GM15510 (cell line): Measurements from ENCODE around the gene GOLGA1.

Source experiments
- POLR2A ChIP-seq: IDR thresholded peaks from 3 replicates; pipeline ENCODE4 v1.6.1; 2011; ENCODE audit warnings: borderline replicate concordance; ENCODE audit not compliant: insufficient read length; ENCODE audit errors: extremely low read depth

Gene GOLGA1

DNA sequence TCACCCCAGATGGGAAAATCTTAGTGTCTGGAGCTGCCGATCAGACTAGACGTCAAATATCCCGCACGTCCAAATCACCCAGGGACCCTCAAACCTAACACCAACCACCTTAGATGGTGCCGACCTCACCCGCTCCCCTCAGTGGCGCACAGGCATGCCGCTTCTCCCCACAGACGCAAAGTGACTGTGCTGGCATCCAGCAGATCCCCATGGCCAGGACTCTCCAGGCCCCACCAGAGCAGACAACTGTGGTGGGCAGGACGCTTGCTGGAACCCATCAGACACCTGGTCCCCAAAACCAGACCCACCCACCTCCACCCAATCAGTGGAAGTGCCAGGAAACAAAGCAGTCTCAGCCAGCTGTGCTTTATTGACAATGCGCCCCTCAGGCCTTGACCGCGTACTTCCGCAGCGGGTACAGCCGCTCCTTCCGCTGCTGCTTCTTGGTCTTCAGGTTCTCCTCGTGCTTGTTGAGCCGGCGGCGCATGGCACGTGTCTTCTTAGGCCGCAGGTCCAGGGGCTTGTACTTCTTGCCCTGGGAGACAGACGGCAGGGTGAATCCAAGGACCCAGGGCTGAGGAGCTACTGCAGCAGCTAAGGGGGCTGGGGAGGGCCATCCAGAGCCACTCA is 83.2 kb downstream of the GOLGA1 start:
- TF ChIP-seq POLR2A: peak; percentile 20

DNA sequence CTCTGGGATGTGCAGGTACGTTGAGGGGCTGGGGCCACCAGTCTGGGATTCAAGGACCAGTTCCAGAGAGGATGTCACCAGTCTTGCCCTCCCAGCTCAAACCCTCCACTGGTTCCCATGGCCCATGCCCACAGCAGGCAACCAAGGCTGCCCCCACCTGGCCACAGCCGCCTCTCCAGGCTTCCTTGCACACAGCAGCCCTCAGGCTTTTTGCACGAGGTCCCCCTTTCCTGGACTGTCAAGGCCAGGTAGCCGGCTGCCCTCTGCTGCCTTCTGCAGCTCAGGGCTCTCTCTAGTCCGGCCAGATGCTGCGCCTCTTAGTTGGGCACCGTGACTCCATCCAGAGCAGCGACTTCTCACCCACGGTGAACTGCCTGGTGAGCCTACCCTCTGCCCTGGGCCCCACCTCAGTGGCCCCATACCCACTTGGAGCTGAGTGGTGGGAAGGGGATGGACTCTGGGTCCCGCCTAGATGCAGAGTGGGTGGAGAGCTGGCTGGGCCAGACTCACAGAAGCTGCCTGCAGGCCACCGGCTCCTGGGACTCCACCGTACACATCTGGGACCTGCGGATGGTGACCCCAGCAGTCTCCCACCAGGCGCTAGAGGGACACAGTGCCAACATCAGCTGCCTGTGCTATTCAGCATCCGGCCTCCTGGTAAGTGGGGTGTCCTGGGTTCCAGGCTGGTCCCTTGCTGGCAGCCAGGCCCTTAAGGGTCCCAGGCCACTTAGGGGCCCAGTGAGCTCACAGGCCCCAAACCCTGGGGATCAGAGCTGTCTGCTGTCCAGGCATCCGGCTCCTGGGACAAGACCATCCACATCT is 84.7 kb downstream of the GOLGA1 start:
- TF ChIP-seq POLR2A: peak; percentile 21

DNA sequence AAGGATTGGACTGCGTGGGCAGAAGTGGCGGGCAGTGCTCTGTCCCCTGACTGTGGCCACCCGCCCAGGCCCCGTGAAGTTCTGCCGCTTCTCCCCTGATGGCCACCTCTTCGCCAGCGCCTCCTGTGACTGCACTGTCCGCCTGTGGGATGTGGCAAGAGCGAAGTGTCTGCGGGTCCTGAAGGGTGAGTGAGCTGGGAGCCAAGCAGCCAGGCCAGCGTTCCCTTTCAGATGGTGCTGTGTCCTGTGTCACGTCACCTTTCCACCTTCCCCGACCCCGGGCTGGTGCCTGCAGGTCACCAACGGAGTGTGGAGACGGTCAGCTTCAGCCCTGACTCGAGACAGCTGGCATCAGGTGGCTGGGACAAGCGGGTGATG is 85.3 kb downstream of the GOLGA1 start:
- TF ChIP-seq POLR2A: no peak

DNA sequence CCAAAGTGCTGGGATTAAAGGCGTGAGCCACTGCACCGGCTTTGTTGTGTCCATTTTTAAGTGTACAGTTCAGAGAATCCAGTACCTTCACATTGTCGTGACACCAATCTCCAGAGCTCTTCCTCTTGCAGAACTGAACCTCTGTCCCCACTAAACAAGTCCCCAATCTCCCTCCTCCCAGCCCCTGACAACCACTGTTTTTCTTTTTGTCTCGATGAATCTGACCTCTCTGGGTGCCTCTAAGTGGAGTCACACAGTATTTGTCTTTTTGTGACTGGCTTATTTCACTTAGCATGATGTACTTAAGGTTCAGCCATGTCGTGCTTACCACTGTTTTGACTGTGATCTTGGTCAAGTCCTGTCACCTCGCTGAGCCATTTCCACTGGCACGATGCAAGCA is 86.1 kb downstream of the GOLGA1 start:
- TF ChIP-seq POLR2A: no peak

DNA sequence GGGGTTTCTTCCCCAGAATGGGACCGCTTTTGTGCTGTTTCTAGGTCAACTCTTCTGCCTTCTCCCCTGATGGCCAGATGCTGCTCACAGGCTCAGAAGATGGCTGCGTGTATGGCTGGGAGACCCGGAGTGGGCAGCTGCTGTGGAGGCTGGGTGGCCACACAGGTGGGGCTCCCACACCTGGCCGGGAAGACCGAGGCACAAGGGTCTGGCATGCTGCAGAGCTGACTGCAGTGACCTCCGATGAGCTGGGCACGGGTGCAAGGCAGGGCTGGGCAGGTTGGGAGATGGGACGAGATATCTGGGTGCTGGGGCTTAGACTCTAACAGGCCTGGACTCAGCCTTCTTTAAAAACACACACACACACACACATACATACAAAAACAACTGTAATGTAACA is 86.7 kb downstream of the GOLGA1 start:
- no peak for TF ChIP-seq POLR2A

DNA sequence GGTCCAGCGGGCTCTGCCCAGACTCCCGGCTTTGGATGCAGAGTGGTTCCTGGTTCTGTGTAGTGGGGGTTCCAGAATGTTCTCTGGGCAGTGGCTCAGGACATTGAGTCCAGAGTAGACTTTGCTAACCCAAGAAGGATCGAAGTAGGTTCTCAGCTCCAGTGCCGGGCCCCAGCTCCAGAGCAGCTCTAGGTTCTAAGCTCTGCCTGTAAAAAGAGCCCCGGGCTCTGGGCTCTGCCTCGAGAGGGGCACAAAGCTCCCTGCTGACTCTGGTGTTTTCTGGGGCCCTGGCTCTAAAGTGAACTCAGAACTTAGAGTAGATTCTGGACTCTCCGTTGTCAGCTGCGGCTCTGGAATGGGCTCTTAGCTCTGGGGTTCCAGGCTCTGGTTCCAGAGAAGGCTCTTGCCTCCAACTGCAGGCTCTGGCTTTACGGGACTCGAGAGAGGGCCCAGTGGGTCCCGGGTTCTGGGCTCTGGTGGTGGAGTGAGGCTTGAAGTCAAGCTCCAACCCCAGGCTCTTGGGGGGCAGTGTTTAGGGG is 87.2 kb downstream of the GOLGA1 start:
- TF ChIP-seq POLR2A: no peak

DNA sequence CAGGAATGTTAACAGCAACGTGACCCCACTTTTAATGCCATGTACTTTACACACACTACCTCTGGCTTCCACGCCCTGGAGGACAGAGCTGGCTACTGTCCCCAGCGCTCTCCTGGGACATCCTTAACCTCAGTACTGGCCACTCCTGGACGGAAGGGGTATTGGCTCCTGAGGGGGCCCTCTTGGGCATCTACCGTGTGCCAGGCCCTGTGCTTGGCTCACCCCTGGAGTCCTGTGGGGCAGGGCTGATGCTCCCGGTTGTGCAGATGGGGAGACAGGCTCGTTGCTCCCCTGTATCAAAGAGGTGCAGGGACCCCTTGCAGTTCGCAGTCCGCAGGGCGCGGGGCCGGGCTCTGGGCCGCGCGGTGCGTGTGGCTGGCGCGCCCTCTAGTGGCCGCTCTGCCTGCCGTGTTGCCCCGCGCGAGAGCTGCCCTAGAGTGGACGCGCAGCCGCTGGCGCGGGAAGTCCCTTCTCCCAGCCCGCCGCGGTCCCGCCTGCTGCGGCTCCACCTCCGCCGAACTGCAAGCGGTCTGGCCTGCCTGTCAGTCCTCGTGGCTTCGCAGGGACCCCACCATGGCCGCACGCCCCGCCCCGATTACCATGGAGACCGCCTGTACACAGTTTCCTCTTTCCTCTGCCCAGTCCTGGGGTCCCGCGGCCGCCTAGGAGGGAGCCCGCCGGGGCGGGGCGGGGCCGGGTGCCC is 87.9 kb downstream of the GOLGA1 start, which contains the start of gene WDR38:
WDR38 (plus strand) TSS at position 632 of the 703 bp plus-strand sequence. CDS start 72 bp downstream, outside the sequence.
- TF ChIP-seq POLR2A: no peak

DNA sequence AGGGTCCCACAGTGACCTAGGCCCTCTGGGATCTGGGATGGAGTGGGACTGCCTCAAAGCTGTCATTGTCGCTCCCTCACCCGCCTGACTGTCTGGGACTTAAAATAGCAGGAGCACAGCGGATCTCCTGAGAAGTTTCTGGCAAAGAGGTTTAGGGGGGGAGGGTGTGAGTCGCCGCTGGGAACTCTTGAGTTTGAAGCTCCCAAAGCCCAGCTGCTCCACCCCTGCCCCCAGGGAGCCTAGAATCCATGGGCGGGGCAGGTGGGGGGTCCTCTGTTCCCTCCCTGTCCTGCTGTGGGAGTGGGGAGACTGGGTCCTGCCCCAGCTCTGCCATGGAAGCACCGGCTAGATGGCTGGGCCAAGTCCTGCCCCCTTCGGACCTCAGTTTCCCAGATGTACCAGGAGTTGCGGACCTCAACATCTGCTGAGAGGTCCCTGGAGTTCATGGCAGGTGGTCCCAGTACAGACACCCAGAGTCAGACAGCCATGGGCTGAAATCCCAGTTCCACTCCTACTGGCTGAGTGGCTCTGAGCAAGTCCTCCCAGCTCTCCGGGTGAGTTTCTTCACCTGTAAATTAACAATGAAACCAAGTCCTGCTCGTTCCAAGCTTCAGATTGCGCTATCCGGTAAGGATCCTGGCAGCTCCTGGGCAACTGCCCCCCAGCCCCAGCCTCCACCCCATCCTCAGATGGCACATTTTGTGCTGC is 88.6 kb downstream of the GOLGA1 start:
- TF ChIP-seq POLR2A: no peak

DNA sequence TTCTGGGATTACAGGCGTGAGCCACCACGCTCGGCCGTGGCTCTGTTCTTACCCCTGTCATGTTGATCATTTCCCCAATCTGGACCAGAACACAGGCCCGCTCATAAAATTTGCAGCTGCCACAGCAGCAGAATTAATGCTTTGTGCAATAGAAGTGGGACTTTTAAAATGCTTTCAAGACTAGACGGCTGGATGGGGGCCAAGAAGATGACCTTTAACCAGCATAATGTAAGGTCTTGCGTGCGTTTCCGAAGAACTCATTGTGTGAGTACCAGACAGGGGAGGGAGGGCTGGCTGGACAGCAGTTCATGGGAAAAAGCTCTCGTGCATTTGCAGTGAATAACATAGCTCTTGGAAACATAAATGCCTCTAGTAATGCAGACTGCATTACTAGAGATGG is 91.1 kb downstream of the GOLGA1 start:
- TF ChIP-seq POLR2A: no peak

DNA sequence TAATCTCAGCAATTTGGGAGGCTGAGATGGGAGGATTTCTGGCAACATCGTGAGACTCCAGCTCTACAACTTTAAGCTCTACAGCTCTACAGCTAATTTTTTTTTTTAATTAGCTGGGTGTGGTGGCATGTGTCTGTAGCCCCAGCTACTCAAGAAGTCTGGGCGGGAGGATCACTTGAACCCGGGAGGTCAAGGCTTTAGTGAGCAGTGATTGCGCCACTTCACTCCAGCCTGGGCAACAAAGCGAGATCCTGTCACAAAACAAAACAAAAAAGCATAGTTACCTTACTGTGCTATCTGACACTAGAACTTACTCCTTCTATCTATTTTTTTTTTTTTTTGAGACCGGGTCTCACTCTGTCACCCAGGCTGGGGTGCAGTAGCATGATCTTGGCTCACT is 93.9 kb downstream of the GOLGA1 start:
- no peak for TF ChIP-seq POLR2A

DNA sequence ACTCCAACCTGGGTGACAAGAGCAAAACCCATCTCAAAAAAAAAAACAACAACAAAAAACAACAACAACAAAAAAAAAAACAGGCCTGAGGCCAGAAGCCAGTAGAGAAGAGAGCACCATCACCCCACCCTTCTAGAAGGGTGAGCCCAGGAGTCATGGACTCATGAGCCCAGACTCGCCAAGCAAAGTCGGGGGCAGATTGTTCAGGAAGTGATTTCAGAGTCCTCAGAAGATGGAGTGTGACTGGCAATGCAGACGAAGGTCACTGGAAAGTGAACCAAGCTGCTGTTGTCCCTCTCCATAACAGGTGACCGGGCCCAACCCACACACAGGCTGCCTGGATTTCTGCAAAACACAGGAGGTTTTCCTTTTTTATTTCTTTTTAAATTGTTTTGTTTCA is 96.6 kb downstream of the GOLGA1 start:
- no peak for TF ChIP-seq POLR2A

DNA sequence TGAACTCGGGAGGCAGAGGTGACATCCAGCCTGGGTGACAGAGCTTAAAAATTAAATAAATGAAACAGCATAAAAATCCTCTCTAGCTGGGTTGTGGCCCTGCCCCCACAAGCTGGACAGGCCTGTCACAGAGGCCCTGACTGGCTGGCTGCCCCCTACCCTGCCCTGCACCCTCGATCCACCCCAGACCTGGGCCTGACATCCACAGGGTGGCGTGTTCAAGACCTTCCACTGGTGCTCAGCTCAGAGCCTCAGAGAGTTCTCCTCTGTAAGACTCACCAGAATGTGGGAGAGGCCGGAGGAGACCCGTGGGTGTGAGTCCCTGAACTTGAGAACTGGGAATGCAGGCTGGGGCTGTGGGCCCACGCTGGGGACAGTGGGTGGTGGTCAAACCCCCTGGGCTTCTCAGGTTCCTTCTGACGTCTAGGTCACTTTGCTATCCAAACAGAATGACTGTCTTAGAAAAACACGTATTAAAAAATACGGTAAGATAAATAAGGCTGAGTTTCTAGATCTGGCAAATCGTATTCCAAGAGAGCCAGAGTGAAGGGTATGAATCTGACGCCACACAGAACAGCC is 97.3 kb downstream of the GOLGA1 start:
- no peak for TF ChIP-seq POLR2A

DNA sequence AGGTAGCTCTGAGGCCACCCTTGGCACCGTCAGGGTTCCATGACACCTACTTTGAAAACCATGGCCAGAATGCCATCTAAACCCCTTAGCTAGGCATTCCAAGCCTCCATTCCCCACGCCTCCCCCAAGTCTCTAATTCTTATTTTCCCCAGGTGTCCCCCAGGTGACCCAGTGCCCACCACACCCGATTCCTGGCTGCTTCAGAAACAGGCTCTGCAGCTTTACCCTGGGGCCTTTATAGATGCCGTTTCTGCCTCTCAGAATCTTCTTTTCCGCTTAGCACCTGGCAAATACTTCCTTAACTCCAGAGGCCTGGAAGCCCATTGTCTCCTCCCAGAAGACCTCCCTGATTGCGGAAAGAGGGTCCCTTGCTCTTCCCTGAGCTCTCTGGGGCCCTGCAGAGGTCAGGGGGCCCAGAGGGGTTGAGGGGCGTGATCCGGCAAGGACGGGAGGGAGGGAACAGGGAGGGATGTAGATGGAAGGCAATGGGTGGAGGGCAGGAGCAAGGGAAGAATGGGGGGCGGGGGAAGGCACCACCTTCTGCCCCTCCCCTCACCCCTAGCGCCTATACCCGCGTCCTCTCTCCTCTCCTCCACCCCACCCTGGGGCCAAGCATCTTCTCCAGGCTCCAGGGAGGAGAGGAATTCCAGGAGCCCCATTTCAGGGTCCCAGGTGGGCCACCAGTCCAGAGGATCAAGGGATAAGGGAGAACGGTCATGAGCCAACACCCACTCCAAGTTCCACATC is 99.6 kb downstream of the GOLGA1 start:
- TF ChIP-seq POLR2A: no peak

DNA sequence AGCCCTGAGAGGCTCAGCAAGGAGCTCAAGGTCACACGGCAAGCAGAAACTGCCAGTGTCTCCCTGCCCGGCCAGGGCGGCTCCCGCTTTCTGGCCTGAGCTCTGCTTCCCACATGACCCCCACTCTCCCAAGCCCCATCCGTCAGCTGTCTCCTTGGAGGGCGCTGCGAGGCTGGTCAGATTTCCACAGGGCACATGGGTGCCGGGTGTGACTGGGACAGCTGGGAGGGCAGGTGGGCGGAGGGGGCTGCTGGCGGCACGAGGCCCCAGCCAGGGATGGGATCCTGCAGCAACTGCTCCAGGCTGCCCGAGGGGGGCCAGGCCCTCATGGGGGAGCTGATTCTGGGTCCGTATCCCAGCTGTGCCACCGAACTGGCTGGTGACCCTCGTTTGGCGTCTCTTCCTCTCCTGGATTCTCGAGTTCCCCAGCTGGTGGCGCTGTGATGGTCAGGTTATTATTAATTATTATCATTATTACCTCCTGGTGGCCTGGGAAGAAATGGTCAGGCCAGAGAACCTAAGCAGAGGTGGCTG is 100.5 kb downstream of the GOLGA1 start:
- TF ChIP-seq POLR2A: no peak

DNA sequence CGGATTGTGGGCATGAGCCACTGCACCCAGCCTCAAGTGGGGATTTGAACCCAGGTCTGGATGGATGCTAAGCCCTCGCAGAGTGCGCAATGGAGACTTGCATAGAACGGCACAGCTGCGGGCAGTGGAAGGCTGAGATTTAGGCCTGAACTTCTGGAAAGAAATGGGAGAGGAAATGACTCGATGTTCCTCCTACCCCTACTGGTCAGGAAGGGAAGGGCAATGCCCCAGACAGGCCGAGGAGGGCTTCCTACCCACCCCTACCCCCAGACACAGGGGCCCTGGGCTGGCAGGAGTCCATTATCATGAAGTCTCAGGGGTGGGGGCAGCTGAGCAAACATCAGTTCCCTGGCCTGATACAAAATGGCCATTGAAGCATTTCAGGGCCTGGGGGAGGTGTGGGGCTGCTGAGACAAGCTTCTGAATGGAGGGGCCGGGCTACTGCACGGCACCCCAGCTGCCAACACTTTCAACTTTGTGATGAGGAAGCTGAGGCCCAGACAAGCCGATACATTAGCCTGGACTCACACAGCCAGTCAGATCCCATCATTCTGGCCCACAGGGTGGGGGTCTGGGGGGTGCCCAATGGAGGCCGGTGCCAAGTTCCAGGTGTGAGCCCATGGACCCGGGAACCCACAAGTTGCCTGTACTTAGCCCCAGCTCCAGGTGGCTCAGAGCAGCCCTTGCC is 101.1 kb downstream of the GOLGA1 start:
- TF ChIP-seq POLR2A: no peak
